ENCODE results near the gene ERLEC1.
"Not testable (repeated sequence)": the region's sequence is repeated elsewhere in the genome, so short reads cannot be mapped to it uniquely, and the experiment has no call there.

The ERLEC1 gene, protein sequence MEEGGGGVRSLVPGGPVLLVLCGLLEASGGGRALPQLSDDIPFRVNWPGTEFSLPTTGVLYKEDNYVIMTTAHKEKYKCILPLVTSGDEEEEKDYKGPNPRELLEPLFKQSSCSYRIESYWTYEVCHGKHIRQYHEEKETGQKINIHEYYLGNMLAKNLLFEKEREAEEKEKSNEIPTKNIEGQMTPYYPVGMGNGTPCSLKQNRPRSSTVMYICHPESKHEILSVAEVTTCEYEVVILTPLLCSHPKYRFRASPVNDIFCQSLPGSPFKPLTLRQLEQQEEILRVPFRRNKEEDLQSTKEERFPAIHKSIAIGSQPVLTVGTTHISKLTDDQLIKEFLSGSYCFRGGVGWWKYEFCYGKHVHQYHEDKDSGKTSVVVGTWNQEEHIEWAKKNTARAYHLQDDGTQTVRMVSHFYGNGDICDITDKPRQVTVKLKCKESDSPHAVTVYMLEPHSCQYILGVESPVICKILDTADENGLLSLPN

DNA sequence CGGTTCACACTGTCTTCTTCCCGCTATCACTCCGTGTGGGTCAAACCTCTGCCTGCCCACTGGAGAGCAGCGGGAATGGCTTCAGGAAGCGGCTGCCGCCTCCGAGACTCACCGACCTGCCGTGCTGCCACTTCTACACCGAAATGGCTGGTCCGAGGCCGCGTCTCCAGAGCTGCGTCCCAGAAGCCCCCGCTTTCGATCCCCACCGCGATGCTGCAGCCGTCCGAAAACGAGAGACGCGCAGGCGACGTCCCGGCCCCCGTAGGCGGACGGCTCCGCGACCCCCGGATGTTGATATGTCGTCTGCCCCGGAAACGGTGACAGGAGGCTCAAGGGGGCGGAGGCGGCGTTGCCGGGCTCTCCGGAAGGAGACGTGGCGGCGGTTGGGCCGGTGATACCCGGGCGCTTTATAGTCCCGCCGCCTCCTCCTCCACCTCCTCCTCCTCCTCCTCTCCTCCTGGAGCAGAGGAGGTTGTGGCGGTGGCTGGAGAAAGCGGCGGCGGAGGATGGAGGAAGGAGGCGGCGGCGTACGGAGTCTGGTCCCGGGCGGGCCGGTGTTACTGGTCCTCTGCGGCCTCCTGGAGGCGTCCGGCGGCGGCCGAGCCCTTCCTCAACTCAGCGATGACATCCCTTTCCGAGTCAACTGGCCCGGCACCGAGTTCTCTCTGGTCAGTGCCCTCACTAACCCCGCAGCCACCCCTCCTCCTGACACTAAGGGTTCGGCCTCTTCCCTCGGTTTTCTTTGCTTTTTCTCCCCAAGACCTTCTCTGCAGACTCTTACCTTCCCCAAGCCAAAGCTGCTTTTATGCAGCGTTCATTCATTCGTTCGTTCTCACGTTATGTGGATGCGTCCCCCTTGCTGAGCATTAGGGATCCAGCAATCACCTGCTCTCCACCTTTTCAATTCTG, at the start of gene ERLEC1, which contains the start of gene ASB3:
Gene ERLEC1 (plus strand): TSS at position 340 of the 909 bp plus-strand sequence. CDS start 167 bp downstream, at position 507.
Gene ASB3 (minus strand): TSS at position 249 of the 909 bp plus-strand sequence. CDS start 21,381 bp downstream, outside the sequence.
- peak; percentile 85 for DNase-seq

DNA sequence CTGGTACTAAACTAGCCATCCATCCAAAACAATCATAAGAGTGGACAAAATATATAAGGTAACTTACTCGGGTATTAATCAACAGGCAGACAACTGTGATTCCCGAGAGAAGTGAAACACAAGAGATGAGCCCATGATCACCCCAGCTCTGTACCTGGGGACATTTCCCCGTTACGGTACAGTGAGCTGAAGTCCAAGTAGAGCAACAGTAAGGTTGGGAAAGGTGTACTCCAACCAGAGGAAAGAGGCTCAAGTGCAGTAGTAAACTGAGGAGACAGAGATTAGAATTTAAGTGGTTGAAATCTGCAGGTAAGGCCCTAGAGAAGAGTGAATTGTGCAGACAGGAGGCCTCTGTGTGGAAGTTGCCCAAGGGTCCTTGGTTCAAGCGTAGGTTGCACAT, 49.8 kb upstream of the ERLEC1 start:
- DNase-seq: no peak

DNA sequence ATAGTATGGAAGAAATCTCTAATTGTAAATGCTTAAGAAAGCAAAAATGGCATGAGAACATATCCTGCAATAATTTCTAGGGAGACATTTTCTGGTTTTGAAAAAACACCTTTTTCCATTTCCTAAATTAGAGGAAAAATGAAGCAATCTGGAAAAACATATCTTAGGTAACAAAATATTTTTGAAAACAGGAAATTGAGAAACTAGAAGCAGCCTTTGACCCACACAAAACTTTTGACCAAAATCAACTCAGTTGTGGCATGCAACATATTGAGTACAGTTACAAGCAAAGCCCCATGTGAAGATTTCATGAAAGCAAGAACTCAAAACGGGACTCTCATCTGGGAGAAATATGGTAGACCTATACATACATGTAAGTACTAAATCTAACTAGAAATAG, 47.8 kb upstream of the ERLEC1 start:
- no peak for DNase-seq

DNA sequence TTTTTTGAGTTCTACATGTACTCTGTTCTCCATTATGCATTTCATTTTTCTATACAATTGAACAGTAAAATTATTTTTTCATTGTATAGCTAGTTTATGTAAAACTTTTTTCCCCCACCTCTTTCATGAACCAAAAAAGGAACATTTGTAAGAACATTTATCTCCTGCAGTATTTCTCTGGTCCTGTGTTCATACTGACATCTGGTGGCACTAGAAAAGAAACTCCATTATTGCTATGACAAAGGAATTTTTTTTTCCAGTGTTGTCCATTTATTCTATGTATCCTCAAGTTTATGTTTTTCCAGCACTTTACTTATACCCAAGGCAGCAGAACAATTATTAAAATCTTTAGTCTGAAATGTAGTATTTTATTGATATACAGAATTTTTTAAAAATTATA, 46.7 kb upstream of the ERLEC1 start:
- DNase-seq: no peak

DNA sequence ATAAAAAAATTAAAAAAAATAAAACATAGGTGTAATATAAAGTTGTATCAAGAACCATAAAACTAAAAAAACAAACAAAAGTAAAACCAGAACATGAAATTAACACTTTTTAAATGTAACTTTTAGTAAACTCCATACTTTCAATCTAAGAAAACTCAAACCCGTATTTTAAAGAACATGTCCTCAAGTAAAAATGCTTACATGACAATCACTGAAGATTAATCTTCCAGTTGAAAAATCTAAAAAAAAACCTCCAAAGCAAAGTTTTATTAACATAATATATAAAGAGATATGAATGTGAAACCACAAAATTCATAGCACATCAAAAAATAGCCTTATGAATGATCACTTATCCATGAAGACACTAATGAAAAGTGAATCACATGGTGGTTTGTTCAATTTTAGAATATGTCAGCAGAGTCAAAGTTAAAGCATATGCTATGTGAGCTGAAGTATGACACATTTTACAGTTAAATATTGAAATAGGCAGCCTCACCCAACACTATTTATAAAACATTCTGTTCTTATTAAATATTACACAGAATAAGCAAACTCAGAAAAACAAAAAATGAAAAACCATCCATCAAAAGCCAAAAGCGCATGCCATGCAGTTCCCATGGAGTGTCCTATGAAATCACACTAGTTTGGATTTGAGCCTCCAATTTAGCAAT, 42.3 kb upstream of the ERLEC1 start:
- DNase-seq: no peak

DNA sequence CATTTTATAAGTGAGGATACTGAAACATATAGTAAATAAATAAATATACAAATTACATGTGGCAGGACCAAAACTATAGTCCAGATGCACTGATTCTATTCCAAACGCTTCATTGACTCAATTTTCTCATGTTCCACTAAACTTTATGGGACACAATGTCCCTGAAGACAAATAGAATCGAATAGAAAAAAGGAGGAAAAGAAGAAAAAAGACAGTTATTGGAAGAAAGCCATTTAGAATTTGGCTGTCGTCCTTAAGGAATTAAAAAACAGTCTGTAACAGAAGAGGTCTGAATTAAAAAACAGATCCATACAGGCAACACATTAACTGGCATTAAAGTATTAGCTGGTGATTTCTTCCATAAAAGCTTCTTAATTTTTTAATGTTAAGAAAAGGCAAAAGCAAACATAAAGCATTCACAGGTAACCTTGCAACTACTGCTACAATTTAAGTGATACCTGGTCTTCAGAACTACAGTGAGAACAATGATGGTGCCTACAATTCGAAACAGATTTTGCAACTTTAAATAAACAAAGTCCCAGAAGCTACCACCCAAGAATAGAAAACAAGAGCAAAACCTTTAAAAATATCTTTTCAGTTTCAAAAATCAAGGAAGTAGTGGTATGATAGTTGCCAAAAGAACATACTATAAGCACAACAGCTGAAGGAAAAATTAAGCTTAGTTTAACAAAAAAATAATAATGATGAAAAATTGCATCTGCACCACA, 36.6 kb upstream of the ERLEC1 start:
- DNase-seq: no peak

DNA sequence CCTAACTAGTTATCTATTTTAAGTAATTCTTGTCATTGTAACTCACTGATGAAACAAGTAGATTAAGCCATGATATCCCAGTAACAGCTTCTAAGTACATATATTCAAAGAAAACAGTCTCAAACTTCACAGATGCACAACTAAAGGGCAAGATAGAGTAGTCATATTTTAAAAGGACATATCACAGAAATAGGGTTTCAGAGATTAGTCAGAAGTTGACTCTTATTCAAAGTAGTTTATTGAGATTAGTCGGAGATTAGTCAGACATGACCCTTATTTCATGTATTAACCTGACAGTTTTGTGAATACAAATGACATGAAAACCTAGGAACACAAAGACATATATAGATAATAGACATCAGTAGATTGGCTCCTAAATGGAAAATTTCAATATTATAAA, 35.1 kb upstream of the ERLEC1 start:
- no peak for DNase-seq

DNA sequence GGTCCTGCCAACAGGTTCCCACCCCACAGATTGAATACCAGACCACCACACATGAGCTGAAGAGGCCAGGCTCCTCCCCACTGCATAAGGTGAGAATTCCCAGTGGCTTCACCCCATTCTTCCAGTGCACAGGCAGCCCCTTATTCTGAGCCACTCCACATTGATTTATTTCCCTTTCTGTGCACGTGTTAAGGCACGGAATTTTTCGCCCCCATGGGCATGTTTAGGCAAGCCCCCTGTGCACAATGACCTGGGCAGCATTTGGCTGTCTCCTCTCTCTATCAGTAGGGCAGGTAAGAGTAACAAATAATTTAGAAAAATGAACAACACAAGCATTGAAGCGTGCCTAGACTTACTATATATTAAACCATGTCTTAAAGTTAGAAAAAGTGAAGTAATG, 34.5 kb upstream of the ERLEC1 start:
- no peak for DNase-seq

DNA sequence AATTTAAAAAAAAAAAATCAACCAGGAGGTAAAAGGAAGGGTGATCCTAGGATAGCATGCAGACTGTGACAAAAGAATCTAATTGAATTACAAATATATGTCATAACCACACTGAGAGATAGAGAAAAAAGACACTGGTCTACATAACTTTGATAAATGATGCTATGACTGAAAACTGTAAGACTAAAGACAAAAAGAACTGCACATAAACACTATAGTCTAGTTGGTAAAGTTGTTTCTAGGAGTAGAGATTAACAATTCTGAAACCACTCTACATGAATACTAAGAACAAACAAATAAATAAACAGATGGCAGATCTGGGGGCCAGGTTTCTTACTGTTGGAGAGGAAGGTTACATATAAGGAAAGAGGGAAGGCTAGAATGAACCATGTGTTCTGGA, 33.8 kb upstream of the ERLEC1 start:
- no peak for DNase-seq

DNA sequence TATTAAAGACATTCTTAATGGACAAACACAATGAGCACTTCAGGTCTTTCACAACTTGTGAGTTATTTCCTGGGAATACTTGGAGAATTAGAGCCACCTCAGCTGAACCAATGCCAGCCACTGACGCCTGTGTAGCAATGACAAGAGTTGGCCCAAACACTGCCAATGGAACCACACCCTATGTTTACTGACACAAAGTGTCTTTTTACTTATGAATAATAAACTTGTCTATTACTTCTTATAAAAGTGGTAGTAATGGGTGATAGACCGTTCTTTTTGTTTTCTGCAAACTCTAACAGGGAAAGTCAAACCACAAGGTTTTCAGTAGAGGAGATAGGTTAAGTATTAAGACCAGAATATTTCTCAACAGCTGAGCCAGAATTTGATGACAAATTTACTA, 31.7 kb upstream of the ERLEC1 start:
- no peak for DNase-seq

DNA sequence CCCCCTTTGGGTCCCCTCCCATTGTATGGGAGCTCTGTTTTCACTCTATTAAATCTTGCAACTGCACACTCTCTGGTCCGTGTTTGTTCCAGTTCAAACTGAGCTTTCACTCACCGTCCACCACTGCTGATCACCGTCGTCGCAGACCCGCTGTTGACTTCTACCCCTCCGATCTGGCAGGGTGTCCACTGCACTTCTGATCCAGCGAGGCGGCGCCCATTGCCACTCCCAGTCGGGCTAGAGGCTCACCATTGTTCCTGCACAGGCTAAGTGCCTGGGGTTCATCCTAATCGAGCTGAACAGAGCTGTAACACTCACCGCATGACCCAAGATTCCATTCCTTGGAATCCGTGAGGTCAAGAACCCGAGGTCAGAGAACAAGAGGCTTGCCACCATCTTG, 30.2 kb upstream of the ERLEC1 start:
- DNase-seq: no peak

DNA sequence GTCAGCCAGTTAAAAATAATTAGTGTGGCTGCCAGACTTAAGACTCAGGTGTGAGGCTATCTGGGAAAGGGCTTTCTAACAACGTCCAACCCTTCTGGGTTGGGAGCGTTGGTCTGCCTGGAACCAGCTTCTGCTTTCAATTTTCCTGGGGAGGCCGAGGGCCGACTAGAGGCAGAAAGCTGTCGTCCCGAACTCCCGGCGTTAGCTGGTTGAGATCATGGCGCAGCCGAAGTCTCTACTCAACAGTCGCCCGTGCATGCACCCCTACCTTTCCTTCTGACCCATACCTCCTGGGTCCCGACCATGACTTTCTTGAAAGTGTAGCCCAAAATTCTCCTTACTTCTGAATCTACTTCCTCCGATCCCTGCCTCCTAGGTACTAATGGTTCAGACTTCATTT, 29.6 kb upstream of the ERLEC1 start:
- DNase-seq: not testable (repeated sequence)

DNA sequence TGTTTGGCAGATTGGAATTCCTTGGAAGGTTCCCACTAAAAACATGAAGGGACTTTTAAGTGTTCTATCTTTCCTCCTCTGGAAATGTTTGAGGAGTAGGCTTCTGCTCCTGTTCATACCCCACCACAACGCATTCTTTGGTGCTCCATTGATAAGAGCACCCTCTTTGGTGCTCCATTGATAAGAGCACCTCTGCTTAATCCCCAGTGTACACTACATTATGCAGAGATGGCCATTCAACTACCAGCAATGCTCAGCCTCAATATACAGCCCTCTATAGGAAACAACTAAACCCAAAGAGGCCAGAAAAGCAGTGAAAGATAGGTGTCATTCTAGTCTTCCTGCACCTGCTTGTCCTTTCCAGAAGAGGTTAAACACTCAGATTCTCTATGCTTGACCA, 21.1 kb upstream of the ERLEC1 start:
- DNase-seq: no peak

DNA sequence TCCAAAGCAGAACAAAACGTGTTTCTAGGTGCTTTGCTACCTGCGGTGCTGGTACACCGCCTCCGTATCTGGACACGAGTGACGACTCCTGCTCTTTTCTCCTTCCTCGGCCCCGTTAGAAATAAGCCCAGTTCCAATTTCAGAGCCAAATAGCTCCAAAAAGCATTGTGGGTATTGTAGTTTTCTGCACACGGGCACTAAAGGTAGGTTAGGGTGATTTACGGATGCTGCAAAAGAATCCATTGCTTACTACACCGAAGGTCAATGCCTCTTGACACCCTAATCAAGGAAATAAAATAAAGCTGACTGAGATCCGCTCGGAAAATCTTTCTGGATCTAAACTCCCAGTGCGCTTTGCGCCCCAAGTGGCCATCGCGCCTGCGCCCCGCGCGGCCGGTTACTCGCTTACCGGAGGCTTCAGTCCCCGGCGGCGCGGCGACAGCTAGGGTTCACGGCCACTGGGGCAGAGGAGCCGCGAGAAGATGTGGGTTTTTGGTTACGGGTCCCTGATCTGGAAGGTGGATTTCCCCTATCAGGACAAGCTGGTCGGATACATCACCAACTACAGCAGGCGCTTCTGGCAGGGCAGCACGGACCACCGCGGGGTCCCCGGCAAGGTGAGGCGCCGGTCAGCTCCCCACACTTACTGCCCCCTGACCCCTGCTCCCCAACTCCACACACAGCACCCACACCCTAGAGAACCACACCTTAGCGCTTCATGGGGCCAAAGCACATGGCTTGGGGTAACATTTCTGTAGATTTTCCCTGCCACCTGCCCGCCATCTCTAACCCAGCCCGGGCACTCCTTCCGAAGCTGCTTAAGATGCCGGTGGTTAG, 19.2 kb upstream of the ERLEC1 start, which contains the start of gene CHAC2:
Gene CHAC2 (plus strand): TSS at position 400 of the 837 bp plus-strand sequence. CDS start 83 bp downstream, at position 483.
- peak; percentile 76 for DNase-seq

DNA sequence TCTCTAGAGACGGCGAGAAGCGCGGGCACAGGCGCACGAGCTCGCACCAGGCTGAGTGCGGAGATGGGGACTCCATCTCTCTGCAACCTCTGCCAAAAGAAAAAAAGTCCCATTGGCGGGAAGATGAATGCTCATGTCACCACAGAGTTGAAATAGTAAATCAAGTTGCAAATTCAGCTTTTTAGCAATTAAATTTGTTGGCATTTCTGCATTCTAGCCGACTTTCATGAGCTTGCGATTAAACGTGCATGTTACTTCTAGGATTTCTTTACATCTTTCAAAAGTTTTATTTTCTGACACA, 18.7 kb upstream of the ERLEC1 start:
- DNase-seq: no peak

DNA sequence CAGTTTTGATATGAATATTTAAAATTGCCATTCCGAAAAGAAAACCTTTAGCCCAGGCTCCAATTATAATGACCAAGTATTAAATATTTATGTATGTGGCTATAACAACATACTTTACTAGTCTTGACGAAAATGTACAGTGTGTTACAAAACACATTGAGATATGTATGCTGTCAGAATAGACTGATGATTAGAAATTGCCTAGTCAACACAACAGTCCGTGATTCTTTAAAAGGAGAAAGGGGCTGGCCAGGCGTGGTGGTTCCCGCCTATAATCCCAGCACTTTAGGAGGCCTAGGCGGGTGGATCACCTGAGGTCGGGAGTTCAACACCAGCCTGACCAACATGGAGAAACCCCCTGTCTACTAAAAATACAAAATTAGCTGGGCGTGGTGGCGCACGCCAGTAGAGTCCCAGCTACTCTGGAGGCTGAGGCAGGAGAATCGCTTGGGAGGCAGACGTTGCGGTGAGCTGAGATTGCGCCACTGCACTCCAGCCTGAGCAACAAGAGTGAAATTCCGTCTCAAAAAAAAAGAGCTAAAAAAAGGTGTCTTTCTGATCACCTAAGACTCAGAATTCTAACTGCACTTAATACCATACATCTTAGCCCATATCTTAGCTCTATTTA, 17.4 kb upstream of the ERLEC1 start:
- DNase-seq: no peak

DNA sequence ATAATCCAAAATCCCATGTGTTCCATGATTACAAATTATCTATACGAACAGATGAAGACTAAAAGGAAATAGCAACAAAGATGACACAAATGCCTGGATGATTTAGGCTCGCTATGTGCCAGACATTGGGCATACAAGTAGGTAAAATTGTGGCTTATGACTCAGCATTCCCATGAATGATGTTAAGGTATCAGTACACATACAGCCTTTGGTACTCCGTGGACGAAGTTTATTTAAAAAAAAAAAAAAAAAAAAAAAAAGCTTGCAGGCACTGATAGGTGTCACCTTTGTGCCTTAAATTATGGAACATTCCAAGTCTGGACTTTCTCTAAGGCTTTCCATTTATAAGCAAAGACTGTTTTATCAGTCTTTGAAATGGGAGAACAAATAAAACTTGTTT, 16.6 kb upstream of the ERLEC1 start:
- no peak for DNase-seq

DNA sequence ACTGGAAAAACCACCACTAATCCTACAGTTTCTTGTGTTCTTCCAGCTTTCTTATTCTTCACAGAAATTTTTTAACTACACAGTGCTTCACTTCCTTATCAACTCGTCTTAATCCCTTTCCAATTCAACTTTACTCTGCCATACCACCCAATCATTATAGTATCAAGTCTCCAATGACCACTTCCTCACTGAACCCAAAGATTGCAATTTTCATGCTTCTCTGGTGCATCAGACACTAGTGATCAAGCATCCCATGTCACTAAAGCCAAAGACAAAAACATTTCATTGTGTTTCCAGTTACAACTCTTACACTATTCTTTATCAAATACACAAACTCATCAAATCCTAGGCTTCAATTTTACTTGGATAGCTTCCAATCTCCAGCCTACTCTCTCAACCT, 9.7 kb upstream of the ERLEC1 start:
- DNase-seq: no peak

DNA sequence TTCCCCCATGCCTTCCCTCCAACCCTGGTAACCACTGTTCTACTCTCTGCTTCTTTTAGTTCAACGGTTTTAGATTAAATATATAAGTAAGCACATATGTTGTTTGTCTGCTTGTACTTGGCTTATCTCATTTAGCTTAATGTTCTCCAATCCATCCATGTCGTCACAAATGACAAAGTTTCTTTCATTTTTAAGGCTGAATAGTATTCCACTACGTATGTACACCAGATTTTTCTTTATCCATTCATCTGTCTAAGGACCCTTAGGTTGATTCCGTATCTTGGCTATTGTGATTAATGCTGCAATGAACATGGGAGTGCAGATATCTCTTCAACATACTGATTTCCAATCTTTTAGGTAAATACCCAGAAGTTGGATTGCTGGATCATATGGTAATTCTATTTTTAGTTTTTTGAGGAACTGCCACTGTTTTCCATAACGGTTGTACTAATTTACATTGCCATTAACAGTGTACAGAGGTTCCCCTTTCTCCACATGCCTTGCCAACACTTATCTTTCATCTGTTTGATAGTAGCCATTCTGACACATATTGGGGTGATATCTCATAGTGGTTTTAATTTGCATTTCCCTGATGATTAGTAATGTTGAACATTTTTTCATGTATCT, 8.2 kb upstream of the ERLEC1 start:
- no peak for DNase-seq

DNA sequence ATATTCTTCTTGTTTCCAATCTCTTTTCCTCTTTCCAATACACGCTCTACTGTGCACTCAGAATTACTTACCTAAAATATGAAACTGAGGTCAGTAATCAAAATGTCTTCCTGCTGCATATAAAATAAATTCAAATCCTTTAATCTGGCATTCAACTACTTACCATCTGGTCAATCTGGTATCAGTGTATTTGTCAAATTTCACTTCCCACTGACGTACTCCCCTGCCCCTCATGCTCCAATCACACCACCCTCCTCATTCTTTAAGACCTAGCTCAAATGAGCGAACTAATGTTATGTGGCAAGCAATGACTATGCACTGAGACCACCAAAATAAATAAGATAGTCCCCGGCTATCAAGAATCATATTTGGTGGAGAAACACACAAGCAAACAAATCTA, 6.8 kb upstream of the ERLEC1 start:
- no peak for DNase-seq

DNA sequence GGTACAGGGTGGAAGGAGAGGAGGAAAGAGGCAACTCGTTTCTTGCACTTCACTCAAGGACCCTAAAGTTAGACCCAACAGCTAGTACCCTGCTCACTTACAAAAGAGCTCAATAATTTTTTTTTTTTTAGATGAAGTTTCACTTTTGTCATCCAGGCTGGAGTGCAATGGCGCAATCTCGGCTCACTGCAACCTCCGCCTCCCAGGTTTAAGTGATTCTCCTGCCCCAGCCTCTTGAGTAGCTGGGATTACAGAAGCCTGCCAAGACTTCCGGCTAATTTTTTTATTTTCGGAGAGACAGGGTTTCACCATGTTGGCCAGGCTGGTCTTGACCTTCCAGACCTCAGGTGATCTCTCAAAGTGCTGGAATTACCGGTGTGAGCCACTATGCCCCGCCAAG, 4.2 kb upstream of the ERLEC1 start:
- DNase-seq: no peak

All from NK-92 treated with Interleukin-12 subunit alpha and Interleukin-12 subunit beta, amount 100 ng/mL, for 24 hours (cell line).